Measurements from ENCODE around the gene ADCY5. TPM values are rescaled to one million over a fixed set of nuclear protein-coding genes. Genes with fewer than 3 reads are reported as not detected.

The ADCY5 gene
- total RNA-seq, 4 donors from 2014 or later, result 13.3 to 27.4 (median 21.7) TPM

- H3K4me3 ChIP-seq, result no peak overlapping the region
- H3K27ac ChIP-seq, result peak overlapping the region in 1 of 4 donors; percentile 47
- DNase-seq (ENCODE audit: low spot score in 2 of 2), result no peak
- TF ChIP-seq CTCF (IDR thresholded peaks at IDR 0.05) (no peak), POLR2A (IDR thresholded peaks at IDR 0.05) (no peak), EP300 (IDR thresholded peaks at IDR 0.05) (no peak)
- peaks cover 0 to 5% of the 10 kb centered on the region in 2 donors for H3K27me3 ChIP-seq
- peaks cover 0 to 12% (median 3%) of the 10 kb centered on the region in 4 donors for H3K4me1 ChIP-seq
- H3K36me3 ChIP-seq, result no peaks in the 10 kb centered on the region
- H3K9me3 ChIP-seq, result no peaks in the 10 kb centered on the region
- 62 to 68% methylated on average over 13 of the region's 13 CpGs for WGBS, 2 donors
Observed at GRCh38 chr3:123397921-123398785, 50.7 kb downstream of the ADCY5 start.

GRCh38 chr3:123397050-123397590 is 51.8 kb downstream of the ADCY5 start:
- H3K4me3 ChIP-seq, result no peak overlapping the region
- peak overlapping the region in 2 of 4 donors; percentile 12 to 47 for H3K27ac ChIP-seq
- 88 to 92% methylated on average over 5 of the region's 5 CpGs for WGBS, 2 donors
- no peaks in the 10 kb centered on the region for H3K9me3 ChIP-seq
- peaks cover 0 to 21% (median 3%) of the 10 kb centered on the region in 4 donors for H3K4me1 ChIP-seq
- TF ChIP-seq CTCF (IDR thresholded peaks at IDR 0.05) (no peak), POLR2A (IDR thresholded peaks at IDR 0.05) (no peak), EP300 (IDR thresholded peaks at IDR 0.05) (no peak)
- no peaks in the 10 kb centered on the region for H3K36me3 ChIP-seq
- peaks cover 0 to 5% of the 10 kb centered on the region in 2 donors for H3K27me3 ChIP-seq
- DNase-seq (ENCODE audit: low spot score in 2 of 2), result no peak

GRCh38 chr3:123396171-123397049 is 52.5 kb downstream of the ADCY5 start:
- 31 to 40% methylated on average over 7 to 8 of the region's 8 CpGs for WGBS, 2 donors
- Histone ChIP-seq H3K27ac (peak overlapping the region in 1 of 4 donors; percentile 47), H3K36me3 (no peaks in the 10 kb centered on the region), H3K27me3 (peaks cover 0 to 5% of the 10 kb centered on the region in 2 donors), H3K4me1 (peaks cover 0 to 26% (median 3%) of the 10 kb centered on the region in 4 donors), H3K4me3 (no peak overlapping the region), H3K9me3 (no peaks in the 10 kb centered on the region)
- DNase-seq (ENCODE audit: low spot score in 2 of 2), result no peak
- TF ChIP-seq EP300 (IDR thresholded peaks at IDR 0.05) (no peak), POLR2A (IDR thresholded peaks at IDR 0.05) (no peak), CTCF (IDR thresholded peaks at IDR 0.05) (no peak)

GRCh38 chr3:123395235-123395634 is 53.7 kb downstream of the ADCY5 start:
- WGBS, 2 donors, result 94 to 97% methylated on average over 5 of the region's 5 CpGs

More at GRCh38 chr3:123395235-123395634, 53.7 kb downstream of the ADCY5 start:
- no peak for DNase-seq (ENCODE audit: low spot score in 2 of 2)
- Histone ChIP-seq H3K27me3 (no peaks in the 10 kb centered on the region), H3K9me3 (no peaks in the 10 kb centered on the region), H3K4me3 (no peak overlapping the region), H3K4me1 (peaks cover 0 to 35% (median 3%) of the 10 kb centered on the region in 4 donors), H3K27ac (no peak overlapping the region), H3K36me3 (no peaks in the 10 kb centered on the region)
- no peak for TF ChIP-seq POLR2A (IDR thresholded peaks at IDR 0.05)
- TF ChIP-seq EP300 (IDR thresholded peaks at IDR 0.05), result no peak
- TF ChIP-seq CTCF (IDR thresholded peaks at IDR 0.05), result no peak
